ENCODE data around the gene MAN2A2. TPM values are rescaled to one million over a fixed set of nuclear protein-coding genes. Genes with fewer than 3 reads are reported as not detected.

Gene MAN2A2
- total RNA-seq, 1 donor from 2014 or later, result 90.4 TPM

DNA sequence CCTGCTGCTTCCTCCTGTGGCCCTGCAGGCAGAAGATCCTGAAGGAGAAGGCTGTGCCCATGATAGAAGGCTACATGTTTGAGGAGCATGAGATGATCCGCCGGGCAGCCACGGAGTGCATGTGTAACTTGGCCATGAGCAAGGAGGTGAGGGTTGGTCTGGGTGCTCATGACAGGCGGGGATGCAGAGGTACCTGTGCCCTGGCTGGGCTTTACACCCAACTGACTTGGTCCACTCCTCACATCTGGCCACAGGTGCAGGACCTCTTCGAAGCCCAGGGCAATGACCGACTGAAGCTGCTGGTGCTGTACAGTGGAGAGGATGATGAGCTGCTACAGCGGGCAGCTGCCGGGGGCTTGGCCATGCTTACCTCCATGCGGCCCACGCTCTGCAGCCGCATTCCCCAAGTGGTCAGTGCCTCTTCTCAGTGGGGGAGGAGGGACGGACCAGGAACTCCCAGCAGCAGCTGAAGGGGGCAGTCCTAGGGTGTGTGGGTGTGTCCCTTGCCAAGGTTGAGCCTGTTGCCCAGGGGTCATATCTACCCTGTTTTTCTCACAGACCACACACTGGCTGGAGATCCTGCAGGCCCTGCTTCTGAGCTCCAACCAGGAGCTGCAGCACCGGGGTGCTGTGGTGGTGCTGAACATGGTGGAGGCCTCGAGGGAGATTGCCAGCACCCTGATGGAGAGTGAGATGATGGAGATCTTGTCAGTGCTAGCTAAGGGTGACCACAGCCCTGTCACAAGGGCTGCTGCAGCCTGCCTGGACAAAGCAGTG, 50.0 kb downstream of the MAN2A2 start:
- H3K4me3 ChIP-seq, result no peak overlapping the region
- H3K36me3 ChIP-seq, result peaks cover 54 to 55% of the 10 kb centered on the region in 2 donors
- DNase-seq (ENCODE audit: low spot score in 2 of 2), result no peak
- no peaks in the 10 kb centered on the region for H3K27me3 ChIP-seq
- intact Hi-C loops (cut with DNase I), result no loop called here
- no peak overlapping the region for H3K27ac ChIP-seq
- TF ChIP-seq CTCF (IDR thresholded peaks at IDR 0.05), result no peak
- peaks cover 5 to 22% of the 10 kb centered on the region in 2 donors for H3K4me1 ChIP-seq
- no peaks in the 10 kb centered on the region for H3K9me3 ChIP-seq

DNA sequence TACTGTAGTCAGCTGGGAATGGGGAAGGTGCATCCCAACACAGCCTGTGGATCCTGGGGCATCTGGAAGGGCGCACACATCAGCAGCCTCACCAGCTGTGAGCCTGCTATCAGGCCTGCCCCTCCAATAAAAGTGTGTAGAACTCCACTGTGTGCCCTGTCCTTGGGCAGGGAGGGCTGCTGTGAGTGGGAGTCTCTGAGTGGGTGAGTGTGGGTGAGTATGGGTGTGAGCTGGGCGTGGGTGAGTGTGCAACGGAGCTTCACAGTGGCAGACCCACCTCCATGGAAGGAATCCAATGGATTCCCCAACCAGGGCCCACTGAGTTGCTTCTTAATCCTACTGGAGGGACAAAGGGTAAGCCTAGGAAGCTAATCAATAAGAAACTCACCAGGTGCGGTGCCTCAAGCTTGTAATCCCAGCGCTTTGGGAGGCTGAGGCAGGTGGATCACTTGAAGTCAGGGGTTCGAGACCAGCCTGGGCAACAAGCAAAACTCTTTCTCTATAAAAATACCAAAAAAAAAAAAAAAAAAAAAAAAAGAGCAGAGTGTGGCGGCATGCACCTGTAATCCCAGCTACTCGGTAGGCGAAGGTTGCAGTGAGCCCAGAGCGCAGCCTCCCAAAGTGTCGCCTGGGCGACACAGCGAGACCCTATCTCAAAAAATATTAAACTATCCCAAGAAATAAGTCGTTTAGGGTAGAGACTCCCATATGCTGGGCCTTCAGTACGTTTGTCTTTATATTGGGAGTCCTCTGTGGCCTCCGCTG, 51.0 kb downstream of the MAN2A2 start:
- Histone ChIP-seq H3K4me3 (peak overlapping the region; percentile 75 to 80), H3K27ac (peak overlapping the region; percentile 82 to 96), H3K4me1 (peaks cover 5 to 26% of the 10 kb centered on the region in 2 donors), H3K9me3 (no peaks in the 10 kb centered on the region), H3K36me3 (peaks cover 44 to 45% of the 10 kb centered on the region in 2 donors), H3K27me3 (no peaks in the 10 kb centered on the region)
- no peak for TF ChIP-seq CTCF (IDR thresholded peaks at IDR 0.05)
- intact Hi-C loops (cut with DNase I), result loop anchor here (2.0 kb wide), 1 partner anchor 69 kb away; the partner anchor contains the start of gene VPS33B
- no peak for DNase-seq (ENCODE audit: low spot score in 2 of 2)

DNA sequence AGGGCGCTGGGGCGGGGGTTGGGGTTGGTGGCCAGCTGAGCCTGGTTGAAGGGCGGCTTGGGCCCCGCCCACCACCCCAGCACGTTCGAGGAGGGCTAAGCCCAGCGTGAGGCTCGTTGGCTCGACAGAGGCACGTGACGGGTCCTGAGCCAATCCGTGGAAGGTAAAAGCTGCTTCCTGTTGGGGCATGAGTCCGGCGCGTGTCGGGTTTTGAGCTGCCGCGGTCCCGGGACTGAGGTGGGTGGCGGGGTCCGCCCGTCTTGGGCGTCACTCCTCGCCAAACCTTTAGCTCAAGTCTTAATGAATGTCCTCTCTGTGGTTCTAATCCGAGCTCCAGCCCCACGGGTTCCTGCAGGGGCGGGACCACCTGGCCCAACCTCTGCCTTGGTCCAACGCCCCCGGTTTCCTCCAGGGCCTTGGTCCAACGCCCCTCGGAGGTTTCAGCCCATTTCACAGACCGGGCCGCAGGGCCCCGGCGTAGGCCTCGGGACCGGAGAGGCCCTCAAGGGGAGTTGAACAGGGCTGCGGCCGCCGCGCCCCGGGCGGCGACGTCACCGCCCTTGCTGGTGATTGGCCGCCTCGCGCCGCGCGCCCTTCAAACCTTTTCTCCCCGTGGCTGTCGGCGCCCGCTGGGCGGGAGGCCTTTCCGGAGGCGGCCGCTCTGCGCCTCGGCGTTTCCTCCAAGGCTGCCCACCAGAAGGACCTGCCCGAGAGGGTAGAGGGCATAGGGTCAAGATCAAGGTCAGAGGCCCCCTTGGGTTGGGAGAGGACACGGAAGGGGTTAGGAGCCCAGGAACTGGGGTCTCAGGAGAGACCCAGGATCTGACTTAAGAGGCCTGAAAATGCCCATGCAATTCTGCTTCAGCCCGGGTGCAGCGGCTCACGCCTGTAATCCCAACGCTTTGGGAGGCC, 51.9 kb downstream of the MAN2A2 start, which contains the start of gene RCCD1:
TSS of gene RCCD1 (plus strand) at position 173 of the 912 bp plus-strand sequence. CDS start 1,851 bp downstream, outside the sequence.
- Histone ChIP-seq H3K4me1 (peaks cover 5 to 31% of the 10 kb centered on the region in 2 donors), H3K27me3 (no peaks in the 10 kb centered on the region), H3K9me3 (no peaks in the 10 kb centered on the region), H3K36me3 (peaks cover 36 to 37% of the 10 kb centered on the region in 2 donors), H3K4me3 (peak within 1 kb of the TSS; percentile 75 to 80), H3K27ac (peak within 1 kb of the TSS; percentile 82 to 96)
- intact Hi-C loops (cut with DNase I), result loop anchor here (2.0 to 5.0 kb wide), 2 partner anchors 68 to 317 kb away; partner anchors contain the start of gene VPS33B
- TF ChIP-seq CTCF (IDR thresholded peaks at IDR 0.05), result peak in 1 of 3 experiments; percentile 6
- peak; percentile 84 to 97 for DNase-seq (ENCODE audit: low spot score in 2 of 2)

GRCh38 chr15:90955624-90956273, 52.6 kb downstream of the MAN2A2 start:
- no peak for TF ChIP-seq CTCF (IDR thresholded peaks at IDR 0.05)
- peak overlapping the region; percentile 75 to 80 for H3K4me3 ChIP-seq
- H3K27me3 ChIP-seq, result no peaks in the 10 kb centered on the region
- intact Hi-C loops (cut with DNase I), result loop anchor here (1.0 to 5.0 kb wide), 4 partner anchors 21 to 317 kb away; partner anchors contain the start of genes PRC1, UNC45A and VPS33B
- peaks cover 11 to 39% of the 10 kb centered on the region in 2 donors for H3K4me1 ChIP-seq
- peaks cover 29 to 30% of the 10 kb centered on the region in 2 donors for H3K36me3 ChIP-seq
- no peak overlapping the region for H3K27ac ChIP-seq
- DNase-seq (ENCODE audit: low spot score in 2 of 2), result no peak
- no peaks in the 10 kb centered on the region for H3K9me3 ChIP-seq
